GM12878 (cell line): ENCODE results near the gene ENOX1.

Source experiments
- BACH1 ChIP-seq: fragments of 450-650 bp; IDR thresholded peaks from 2 replicates; pipeline ENCODE4 v1.6.1; 2017; ENCODE audit warnings: mild to moderate bottlenecking, borderline replicate concordance
- CBX5 ChIP-seq: sonication (generic); IDR thresholded peaks from 2 replicates; pipeline ENCODE4 v1.6.1; 2016; ENCODE audit warnings: low read depth, moderate library complexity, mild to moderate bottlenecking, inconsistent platforms
- CHD2 ChIP-seq: IDR thresholded peaks from 2 replicates; pipeline ENCODE4 v1.6.1; 2011; ENCODE audit warnings: low read depth, low read length, improper control_type of control experiment, borderline replicate concordance
- CTCF ChIP-seq, 3 experiments: IDR thresholded peaks in 2 of 3; conservative IDR thresholded peaks in 1 of 3; 2 replicates each; pipeline ENCODE4 v1.5.1; 2011; ENCODE audit warnings: low read depth in 3 of 3, low read length in 3 of 3, mild to moderate bottlenecking in 3 of 3, control low read depth in 2 of 3, moderate library complexity in 2 of 3, inconsistent platforms in 1 of 3, mixed read lengths in 1 of 3; ENCODE audit not compliant: control insufficient read depth in 2 of 3, insufficient read depth in 1 of 3; ENCODE audit errors: extremely low read depth in 1 of 3
- EGR1 ChIP-seq, 2 experiments: IDR thresholded peaks; 1 replicate in 1 of 2; 2 replicates in 1 of 2; pipeline ENCODE4 v1.6.1; 2011 to 2012; ENCODE audit warnings: low read depth in 2 of 2, low read length in 2 of 2, borderline replicate concordance in 1 of 2, mild to moderate bottlenecking in 1 of 2, moderate library complexity in 1 of 2
- EZH2 ChIP-seq: IDR thresholded peaks from 2 replicates; pipeline ENCODE4 v1.6.1; 2012; ENCODE audit warnings: low read depth, mild to moderate bottlenecking, control low read depth, inconsistent platforms, low read length, borderline replicate concordance; ENCODE audit not compliant: control insufficient read depth
- MAX ChIP-seq: IDR thresholded peaks from 2 replicates; pipeline ENCODE4 v1.6.1; 2012; ENCODE audit warnings: low read depth, low read length, improper control_type of control experiment
- MYC ChIP-seq: IDR thresholded peaks from 2 replicates; pipeline ENCODE4 v1.6.1; 2011; ENCODE audit warnings: mild to moderate bottlenecking, low read length, moderate library complexity, inconsistent platforms; ENCODE audit not compliant: insufficient read depth, insufficient replicate concordance, insufficient read length, severe bottlenecking
- PAX8 ChIP-seq: fragments of 450-650 bp; IDR thresholded peaks from 2 replicates; pipeline ENCODE4 v1.6.1; 2017; ENCODE audit warnings: mild to moderate bottlenecking, moderate library complexity
- SRF ChIP-seq, 2 experiments: IDR thresholded peaks; 2 replicates each; pipeline ENCODE4 v1.6.1; 2011; ENCODE audit warnings: low read depth in 2 of 2, low read length in 2 of 2, mild to moderate bottlenecking in 1 of 2, moderate library complexity in 1 of 2
- USF2 ChIP-seq: IDR thresholded peaks from 2 replicates; pipeline ENCODE4 v1.6.1; 2011; ENCODE audit warnings: low read depth, low read length, improper control_type of control experiment, borderline replicate concordance
- ZNF274 ChIP-seq: IDR thresholded peaks from one replicate; pipeline ENCODE4 v1.8.0; 2011; ENCODE audit not compliant: insufficient read length, insufficient read depth
- TF ChIP-seq, protein P1 (sequence below): IDR thresholded peaks from 2 replicates; pipeline ENCODE4 v1.6.1; 2011; ENCODE audit warnings: borderline replicate concordance, low read depth, mild to moderate bottlenecking, moderate library complexity, low read length; ENCODE audit not compliant: insufficient read depth, poor library complexity, severe bottlenecking

DNA sequence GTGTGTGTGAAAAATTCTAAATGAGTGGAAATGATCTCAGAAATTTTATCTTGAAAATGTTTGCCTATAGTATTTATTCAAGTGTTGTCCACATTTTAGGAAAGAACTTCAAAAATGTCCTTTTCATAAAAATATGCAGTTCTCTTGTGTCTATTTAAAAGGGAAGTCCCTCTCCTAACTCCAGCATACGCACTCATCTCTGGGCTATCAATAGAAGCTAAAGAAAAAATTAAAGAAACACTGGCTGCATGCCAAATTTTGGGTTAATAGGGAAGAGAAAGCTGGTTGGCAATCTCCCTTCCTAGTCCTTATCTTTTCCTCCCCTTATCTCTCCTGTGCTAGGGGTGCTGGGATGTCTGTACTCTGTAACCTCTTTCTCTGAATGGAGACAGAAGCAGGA is 313.3 kb downstream of the ENOX1 start:
- TF ChIP-seq CTCF (IDR thresholded peaks at IDR 0.05 in 2 of 3, conservative IDR thresholded peaks at IDR 0.05 in 1 of 3; ENCODE audit: control insufficient read depth in 2 of 3, extremely low read depth in 1 of 3, insufficient read depth in 1 of 3, low read depth in 3 of 3, low read length in 3 of 3) (no peak), EGR1 (IDR thresholded peaks at IDR 0.05; ENCODE audit: borderline replicate concordance in 1 of 2, low read depth in 2 of 2, low read length in 2 of 2) (no peak), CHD2 (no peak), CBX5 (no peak), BACH1 (no peak), SRF (IDR thresholded peaks at IDR 0.05; ENCODE audit: low read depth in 2 of 2, low read length in 2 of 2) (no peak), USF2 (no peak), PAX8 (no peak), MAX (no peak), EZH2 (no peak), MYC (no peak), ZNF274 (no peak)
- TF ChIP-seq, protein P1, sequence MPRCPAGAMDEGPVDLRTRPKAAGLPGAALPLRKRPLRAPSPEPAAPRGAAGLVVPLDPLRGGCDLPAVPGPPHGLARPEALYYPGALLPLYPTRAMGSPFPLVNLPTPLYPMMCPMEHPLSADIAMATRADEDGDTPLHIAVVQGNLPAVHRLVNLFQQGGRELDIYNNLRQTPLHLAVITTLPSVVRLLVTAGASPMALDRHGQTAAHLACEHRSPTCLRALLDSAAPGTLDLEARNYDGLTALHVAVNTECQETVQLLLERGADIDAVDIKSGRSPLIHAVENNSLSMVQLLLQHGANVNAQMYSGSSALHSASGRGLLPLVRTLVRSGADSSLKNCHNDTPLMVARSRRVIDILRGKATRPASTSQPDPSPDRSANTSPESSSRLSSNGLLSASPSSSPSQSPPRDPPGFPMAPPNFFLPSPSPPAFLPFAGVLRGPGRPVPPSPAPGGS = no peak
